Keratinocyte (primary cell): Measurements from ENCODE around the gene HIPK4. TPM values are rescaled to one million over a fixed set of nuclear protein-coding genes. Genes with fewer than 3 reads are reported as not detected.
"Not testable (repeated sequence)": the region's sequence is repeated elsewhere in the genome, so short reads cannot be mapped to it uniquely, and the experiment has no call there.

Experiments
- DNase-seq: peaks from one replicate; pipeline ENCODE4 v3.0.0-alpha.2; 2011; ENCODE audit warnings: low read depth, missing footprints, low spot score
- FAIRE-seq: peaks from 2 replicates; lab custom pipeline; 2011; peaks lifted over from hg19 to GRCh38; lab: Jason Lieb, UNC
- H2AFZ ChIP-seq: 2 replicates; pipeline ENCODE4 v1.6.0; 2012; ENCODE audit warnings: low read length, control low read depth, inconsistent platforms; ENCODE audit not compliant: control insufficient read depth
- H3K27ac ChIP-seq: 2 replicates; pipeline ENCODE4 v1.5.1; 2011; ENCODE audit warnings: low read length; ENCODE audit not compliant: control insufficient read depth, insufficient read depth
- H3K27me3 ChIP-seq: 3 replicates; pipeline ENCODE4 v1.6.0; 2011; ENCODE audit warnings: low read length; ENCODE audit not compliant: control insufficient read depth, insufficient read depth; ENCODE audit errors: extremely low read depth
- H3K36me3 ChIP-seq, 2 experiments: 2 replicates in 1 of 2; 3 replicates in 1 of 2; pipeline ENCODE4 v1.5.1; 2011; ENCODE audit warnings: low read length in 2 of 2, mild to moderate bottlenecking in 1 of 2; ENCODE audit not compliant: control insufficient read depth in 2 of 2, insufficient read depth in 2 of 2; ENCODE audit errors: extremely low read depth in 1 of 2
- H3K4me1 ChIP-seq: 3 replicates; pipeline ENCODE4 v1.5.1; 2011; ENCODE audit warnings: low read length; ENCODE audit not compliant: control insufficient read depth, insufficient read depth; ENCODE audit errors: extremely low read depth
- H3K4me2 ChIP-seq: 3 replicates; pipeline ENCODE4 v1.6.0; 2011; ENCODE audit warnings: low read depth, low read length; ENCODE audit not compliant: control insufficient read depth, insufficient read depth; ENCODE audit errors: extremely low read depth
- H3K4me3 ChIP-seq, 3 experiments: fragments of 200-600 bp in 1 of 3; sonication (generic) in 1 of 3; 2 replicates in 2 of 3; 3 replicates in 1 of 3; pipeline ENCODE4 v1.5.1; 2011 to 2016; ENCODE audit warnings: low read length in 3 of 3, mild to moderate bottlenecking in 3 of 3, control low read depth in 2 of 3, inconsistent platforms in 1 of 3, low read depth in 1 of 3, mixed read lengths in 1 of 3, mixed run types in 1 of 3, moderate library complexity in 1 of 3; ENCODE audit not compliant: control insufficient read depth in 2 of 3, insufficient read depth in 2 of 3; ENCODE audit errors: extremely low read depth in 1 of 3
- H3K79me2 ChIP-seq: 2 replicates; pipeline ENCODE4 v1.6.0; 2012; ENCODE audit warnings: low read length; ENCODE audit not compliant: control insufficient read depth, insufficient read depth
- H3K9ac ChIP-seq: 3 replicates; pipeline ENCODE4 v1.6.0; 2011; ENCODE audit warnings: low read length; ENCODE audit not compliant: control insufficient read depth, insufficient read depth; ENCODE audit errors: extremely low read depth
- H3K9me1 ChIP-seq: 3 replicates; pipeline ENCODE4 v1.6.0; 2011; ENCODE audit warnings: low read length; ENCODE audit not compliant: control insufficient read depth, insufficient read depth; ENCODE audit errors: extremely low read depth
- H3K9me3 ChIP-seq: 2 replicates; pipeline ENCODE4 v1.5.1; 2012; ENCODE audit warnings: low read depth, low read length; ENCODE audit not compliant: control insufficient read depth
- H4K20me1 ChIP-seq: 3 replicates; pipeline ENCODE4 v1.6.0; 2011; ENCODE audit warnings: low read length; ENCODE audit not compliant: control insufficient read depth, insufficient read depth; ENCODE audit errors: extremely low read depth
- EZH2 ChIP-seq: IDR thresholded peaks from one replicate; pipeline ENCODE4 v1.6.1; 2012; ENCODE audit warnings: inconsistent platforms, mild to moderate bottlenecking, low read length, moderate library complexity
- dilution Hi-C: fragments of 300-500 bp; cut with MboI; formaldehyde crosslinking; loops from one replicate; pipeline ENCODE4 v1.7.0; 2020; ENCODE audit warnings: low sequenced_read_pairs; ENCODE audit not compliant: extremely low pct_ligation_motif_present
- polyA plus RNA-seq, 5 experiments: library from polyadenylated mRNA; depleted of rRNA in 3 of 5; stranded (reverse) in 3 of 5; stranded (forward) in 1 of 5; unstranded in 1 of 5; fragments of >200 nt; gene quantifications; 1 replicate in 1 of 5; 2 replicates in 3 of 5; 3 replicates in 1 of 5; pipeline versions ENCODE4 v1.2.1 to v1.2.3, GENCODE V29; 2011 to 2012; ENCODE audit warnings: missing spikeins in 2 of 5, low read depth in 1 of 5, low replicate concordance in 1 of 5
- TF ChIP-seq, protein P1 (sequence below), 3 experiments: IDR thresholded peaks in 1 of 3; conservative IDR thresholded peaks in 1 of 3; optimal IDR thresholded peaks in 1 of 3; 2 replicates in 2 of 3; 3 replicates in 1 of 3; pipeline versions ENCODE3 to v1.5.1; 2011; ENCODE audit warnings: low read length in 3 of 3, mild to moderate bottlenecking in 3 of 3, moderate library complexity in 2 of 3, control low read depth in 1 of 3, inconsistent platforms in 1 of 3; ENCODE audit not compliant: insufficient read depth in 2 of 3; ENCODE audit errors: extremely low read depth in 1 of 3

Gene HIPK4
- polyA plus RNA-seq, 1 donor (not counting 4 experiments of a cell fraction or from before 2014, with no cell fraction given), result 0.03 TPM

GRCh38 chr19:40335855-40336600 is 54.0 kb downstream of the HIPK4 start:
- dilution Hi-C loops, result no loop called here
- Histone ChIP-seq H3K4me3 (no peak overlapping the region), H3K9ac (no peak overlapping the region), H3K4me2 (no peak overlapping the region), H2AFZ (no peak overlapping the region), H3K9me3 (no peaks in the 10 kb centered on the region), H4K20me1 (no peaks in the 10 kb centered on the region), H3K4me1 (peaks cover 4% of the 10 kb centered on the region), H3K79me2 (peaks cover 22% of the 10 kb centered on the region), H3K36me3 (peaks cover 9 to 12% of the 10 kb centered on the region in 2 experiments), H3K9me1 (peaks cover 2% of the 10 kb centered on the region), H3K27me3 (no peaks in the 10 kb centered on the region), H3K27ac (no peak overlapping the region)
- DNase-seq (no peak), FAIRE-seq (no peak)
- TF ChIP-seq EZH2, result no peak
- TF ChIP-seq, protein P1, sequence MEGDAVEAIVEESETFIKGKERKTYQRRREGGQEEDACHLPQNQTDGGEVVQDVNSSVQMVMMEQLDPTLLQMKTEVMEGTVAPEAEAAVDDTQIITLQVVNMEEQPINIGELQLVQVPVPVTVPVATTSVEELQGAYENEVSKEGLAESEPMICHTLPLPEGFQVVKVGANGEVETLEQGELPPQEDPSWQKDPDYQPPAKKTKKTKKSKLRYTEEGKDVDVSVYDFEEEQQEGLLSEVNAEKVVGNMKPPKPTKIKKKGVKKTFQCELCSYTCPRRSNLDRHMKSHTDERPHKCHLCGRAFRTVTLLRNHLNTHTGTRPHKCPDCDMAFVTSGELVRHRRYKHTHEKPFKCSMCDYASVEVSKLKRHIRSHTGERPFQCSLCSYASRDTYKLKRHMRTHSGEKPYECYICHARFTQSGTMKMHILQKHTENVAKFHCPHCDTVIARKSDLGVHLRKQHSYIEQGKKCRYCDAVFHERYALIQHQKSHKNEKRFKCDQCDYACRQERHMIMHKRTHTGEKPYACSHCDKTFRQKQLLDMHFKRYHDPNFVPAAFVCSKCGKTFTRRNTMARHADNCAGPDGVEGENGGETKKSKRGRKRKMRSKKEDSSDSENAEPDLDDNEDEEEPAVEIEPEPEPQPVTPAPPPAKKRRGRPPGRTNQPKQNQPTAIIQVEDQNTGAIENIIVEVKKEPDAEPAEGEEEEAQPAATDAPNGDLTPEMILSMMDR (optimal IDR thresholded peaks at IDR 0.05 in 1 of 3, IDR thresholded peaks at IDR 0.05 in 1 of 3, conservative IDR thresholded peaks at IDR 0.05 in 1 of 3; ENCODE audit: extremely low read depth in 1 of 3, insufficient read depth in 2 of 3, low read length in 3 of 3), result no peak

- H3K79me2 ChIP-seq, result peaks cover 22% of the 10 kb centered on the region
- peaks cover 8% of the 10 kb centered on the region for H3K4me1 ChIP-seq
- DNase-seq (no peak), FAIRE-seq (no peak)
- H3K9ac ChIP-seq, result no peak overlapping the region
- H3K9me1 ChIP-seq, result peaks cover 2% of the 10 kb centered on the region
- no peaks in the 10 kb centered on the region for H3K9me3 ChIP-seq
- H3K27ac ChIP-seq, result no peak overlapping the region
- H3K4me2 ChIP-seq, result no peak overlapping the region
- no peak overlapping the region for H3K4me3 ChIP-seq
- TF ChIP-seq, protein P1 (optimal IDR thresholded peaks at IDR 0.05 in 1 of 3, IDR thresholded peaks at IDR 0.05 in 1 of 3, conservative IDR thresholded peaks at IDR 0.05 in 1 of 3; ENCODE audit: extremely low read depth in 1 of 3, insufficient read depth in 2 of 3, low read length in 3 of 3), result no peak
- no peak for TF ChIP-seq EZH2
- H3K36me3 ChIP-seq, result peaks cover 9 to 12% of the 10 kb centered on the region in 2 experiments
- H4K20me1 ChIP-seq, result no peaks in the 10 kb centered on the region
- no peaks in the 10 kb centered on the region for H3K27me3 ChIP-seq
- H2AFZ ChIP-seq, result no peak overlapping the region
- dilution Hi-C loops, result no loop called here
Observed at GRCh38 chr19:40335101-40335500, 54.9 kb downstream of the HIPK4 start.

- H3K9ac ChIP-seq, H3K9me1 ChIP-seq, DNase-seq, H3K4me2 ChIP-seq, H3K4me3 ChIP-seq, H3K9me3 ChIP-seq, dilution Hi-C loops, H3K27me3 ChIP-seq, H4K20me1 ChIP-seq, H3K4me1 ChIP-seq, FAIRE-seq, H2AFZ ChIP-seq, H3K27ac ChIP-seq: not testable (repeated sequence)
- Histone ChIP-seq H3K79me2 (peaks cover 12% of the 10 kb centered on the region), H3K36me3 (peaks cover 19% of the 10 kb centered on the region in 2 experiments)
Observed at GRCh38 chr19:40333083-40333482, 56.9 kb downstream of the HIPK4 start.
